Measurements from ENCODE around the gene BARX2.

GRCh38 chr11:129436573-129436972 is 60.9 kb downstream of the BARX2 start:
- TF ChIP-seq CTCF (IDR thresholded peaks at IDR 0.05) (no peak), POLR2A (IDR thresholded peaks at IDR 0.05) (no peak)
